RWPE1 (cell line): Measurements from ENCODE around the gene FAM76A.
"Not testable (repeated sequence)": the region's sequence is repeated elsewhere in the genome, so short reads cannot be mapped to it uniquely, and the experiment has no call there.

Source experiments
- CTCF ChIA-PET: fragments of 350-600 bp; sonication (Branson Sonifier 250); formaldehyde crosslinking; extraction: SDS; loops from one replicate; lab custom pipeline; 2021; lab: Yijun Ruan, JAX
- POLR2A ChIA-PET: fragments of 400-600 bp; formaldehyde crosslinking; extraction: SDS; loops from one replicate; lab custom pipeline; 2020; ENCODE audit warnings: antibody characterized with exemption; ENCODE audit not compliant: low non-redundant PET; lab: Yijun Ruan, JAX
- DNase-seq: peaks from one replicate; pipeline ENCODE4 v3.0.0; 2012; ENCODE audit warnings: low spot score
- H3K27ac ChIP-seq: fragments of 450-650 bp; 2 replicates; pipeline ENCODE4 v1.5.1; 2017
- TF ChIP-seq, protein P1 (sequence below): fragments of 450-650 bp; conservative IDR thresholded peaks from 2 replicates; pipeline ENCODE4 v1.5.1; 2017; ENCODE audit warnings: low read depth, mild to moderate bottlenecking

The FAM76A gene

GRCh38 chr1:27773826-27774445 lies 48.2 kb downstream of the FAM76A start:
- CTCF ChIA-PET = interaction anchor here (0.6 kb wide), 2 partner anchors 54 to 426 kb away, joined by 3 to 4 read pairs; no protein-coding TSS in a partner anchor
- no peak for DNase-seq
- H3K27ac ChIP-seq = peak overlapping the region; percentile 84
- POLR2A ChIA-PET = interaction anchor here (1.1 kb wide), 1 partner anchor 115 kb away, joined by 7 read pairs; no protein-coding TSS in a partner anchor
- TF ChIP-seq, protein P1, sequence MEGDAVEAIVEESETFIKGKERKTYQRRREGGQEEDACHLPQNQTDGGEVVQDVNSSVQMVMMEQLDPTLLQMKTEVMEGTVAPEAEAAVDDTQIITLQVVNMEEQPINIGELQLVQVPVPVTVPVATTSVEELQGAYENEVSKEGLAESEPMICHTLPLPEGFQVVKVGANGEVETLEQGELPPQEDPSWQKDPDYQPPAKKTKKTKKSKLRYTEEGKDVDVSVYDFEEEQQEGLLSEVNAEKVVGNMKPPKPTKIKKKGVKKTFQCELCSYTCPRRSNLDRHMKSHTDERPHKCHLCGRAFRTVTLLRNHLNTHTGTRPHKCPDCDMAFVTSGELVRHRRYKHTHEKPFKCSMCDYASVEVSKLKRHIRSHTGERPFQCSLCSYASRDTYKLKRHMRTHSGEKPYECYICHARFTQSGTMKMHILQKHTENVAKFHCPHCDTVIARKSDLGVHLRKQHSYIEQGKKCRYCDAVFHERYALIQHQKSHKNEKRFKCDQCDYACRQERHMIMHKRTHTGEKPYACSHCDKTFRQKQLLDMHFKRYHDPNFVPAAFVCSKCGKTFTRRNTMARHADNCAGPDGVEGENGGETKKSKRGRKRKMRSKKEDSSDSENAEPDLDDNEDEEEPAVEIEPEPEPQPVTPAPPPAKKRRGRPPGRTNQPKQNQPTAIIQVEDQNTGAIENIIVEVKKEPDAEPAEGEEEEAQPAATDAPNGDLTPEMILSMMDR = no peak

DNA sequence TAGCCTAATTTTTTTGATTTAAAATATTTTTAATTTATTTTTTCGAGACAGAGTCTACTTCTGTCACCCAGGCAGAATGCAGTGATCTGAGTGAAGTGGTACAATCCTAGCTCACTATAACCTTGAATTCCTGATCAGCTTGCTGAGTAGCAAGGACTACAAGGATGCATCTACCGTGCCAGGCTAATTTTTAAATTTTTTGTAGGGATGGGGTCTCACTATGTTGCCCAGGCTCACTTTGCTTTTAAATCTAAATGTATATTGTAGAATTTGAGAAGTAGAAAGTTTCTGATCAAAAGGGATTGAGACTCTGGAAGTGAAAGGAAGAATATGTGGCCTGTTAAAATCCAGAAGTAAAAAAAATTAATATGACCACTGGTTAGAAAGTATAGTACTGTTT lies 48.9 kb downstream of the FAM76A start:
- ChIA-PET POLR2A (no interaction called here), CTCF (no interaction called here)
- no peak overlapping the region for H3K27ac ChIP-seq

DNA sequence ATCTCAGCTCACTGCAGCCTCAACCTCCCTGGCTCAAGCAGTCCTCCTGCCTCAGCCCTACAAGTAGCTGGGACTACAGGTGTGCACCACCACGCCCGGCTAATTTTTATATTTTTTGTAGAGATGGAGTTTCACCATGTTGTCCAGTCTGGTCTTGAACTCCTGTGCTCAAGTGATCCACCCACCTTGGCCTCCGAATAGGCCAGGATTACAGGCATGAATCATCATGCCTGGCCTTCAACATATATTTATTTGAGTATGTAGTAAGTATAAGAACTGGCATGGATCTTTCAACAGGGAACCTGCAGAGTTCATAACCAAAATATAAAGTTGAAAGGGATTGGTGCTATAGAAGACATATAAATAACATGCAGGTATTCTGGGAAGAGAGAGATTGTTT lies 49.6 kb downstream of the FAM76A start:
- CTCF ChIA-PET, DNase-seq, POLR2A ChIA-PET: not testable (repeated sequence)
- H3K27ac ChIP-seq = 0 out of 2 replicates have a peak overlapping the region, but pooled peaks have one; percentile 42

More for the DNA sequence above, 48.9 kb downstream of the FAM76A start:
- TF ChIP-seq, protein P1 = no peak
- DNase-seq = no peak

DNA sequence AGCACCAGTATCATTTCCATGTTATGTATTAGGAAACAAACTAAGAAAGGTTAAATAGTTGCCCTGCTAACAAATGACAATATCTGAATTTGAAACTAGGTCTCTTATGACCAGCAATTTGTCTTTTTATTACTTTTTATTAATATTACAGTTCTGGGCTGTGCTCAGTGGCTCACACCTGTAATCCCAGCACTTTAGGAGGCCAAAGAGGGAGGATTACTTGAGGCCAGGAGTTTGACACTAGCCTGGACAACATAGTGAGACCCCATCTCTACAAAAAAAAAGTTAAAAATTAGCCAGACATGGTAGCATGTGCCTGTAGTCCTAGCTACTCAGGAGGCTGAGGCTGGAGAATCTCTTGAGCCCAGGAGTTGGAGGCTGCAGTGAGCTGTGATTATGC lies 50.5 kb downstream of the FAM76A start:
- CTCF ChIA-PET, DNase-seq, H3K27ac ChIP-seq, POLR2A ChIA-PET: not testable (repeated sequence)

DNA sequence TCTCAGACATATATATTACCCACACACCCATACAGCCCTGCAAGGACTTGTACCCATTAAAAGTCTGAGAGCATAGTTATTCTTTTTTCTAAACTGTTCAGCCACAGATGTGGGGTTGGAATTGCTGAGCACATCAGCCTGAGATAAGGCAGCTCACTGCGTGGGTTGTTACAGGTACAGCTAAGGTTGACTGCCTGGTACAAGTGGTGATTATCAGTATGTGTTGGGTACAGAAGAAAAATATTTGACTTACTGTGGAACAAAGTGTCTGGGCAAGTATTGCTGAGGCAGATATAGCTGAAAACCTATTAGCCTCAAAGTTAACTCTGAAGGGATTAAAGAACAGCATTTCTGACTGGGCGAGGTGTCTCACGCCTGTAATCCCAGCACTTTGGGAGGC lies 52.3 kb downstream of the FAM76A start:
- ChIA-PET CTCF (no interaction called here), POLR2A (no interaction called here)
- no peak for DNase-seq
- TF ChIP-seq, protein P1 = no peak
- peak overlapping the region; percentile 31; the same call in 1 of the 2 replicates for H3K27ac ChIP-seq

GRCh38 chr1:27779122-27779521 lies 53.4 kb downstream of the FAM76A start:
- CTCF ChIA-PET = no interaction called here

GRCh38 chr1:27782950-27783349 lies 57.2 kb downstream of the FAM76A start:
- ChIA-PET CTCF (no interaction called here), POLR2A (no interaction called here)
- DNase-seq = no peak
- TF ChIP-seq, protein P1 = no peak
- H3K27ac ChIP-seq = peak overlapping the region; percentile 56

More at GRCh38 chr1:27779122-27779521, 53.4 kb downstream of the FAM76A start:
- DNase-seq = no peak
- TF ChIP-seq, protein P1 = no peak
- H3K27ac ChIP-seq = no peak overlapping the region
- POLR2A ChIA-PET = no interaction called here
